Measurements from ENCODE around the gene RAB27B.
"Not testable (repeated sequence)": the region's sequence is repeated elsewhere in the genome, so short reads cannot be mapped to it uniquely, and the experiment has no call there.

The RAB27B gene, protein sequence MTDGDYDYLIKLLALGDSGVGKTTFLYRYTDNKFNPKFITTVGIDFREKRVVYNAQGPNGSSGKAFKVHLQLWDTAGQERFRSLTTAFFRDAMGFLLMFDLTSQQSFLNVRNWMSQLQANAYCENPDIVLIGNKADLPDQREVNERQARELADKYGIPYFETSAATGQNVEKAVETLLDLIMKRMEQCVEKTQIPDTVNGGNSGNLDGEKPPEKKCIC

DNA sequence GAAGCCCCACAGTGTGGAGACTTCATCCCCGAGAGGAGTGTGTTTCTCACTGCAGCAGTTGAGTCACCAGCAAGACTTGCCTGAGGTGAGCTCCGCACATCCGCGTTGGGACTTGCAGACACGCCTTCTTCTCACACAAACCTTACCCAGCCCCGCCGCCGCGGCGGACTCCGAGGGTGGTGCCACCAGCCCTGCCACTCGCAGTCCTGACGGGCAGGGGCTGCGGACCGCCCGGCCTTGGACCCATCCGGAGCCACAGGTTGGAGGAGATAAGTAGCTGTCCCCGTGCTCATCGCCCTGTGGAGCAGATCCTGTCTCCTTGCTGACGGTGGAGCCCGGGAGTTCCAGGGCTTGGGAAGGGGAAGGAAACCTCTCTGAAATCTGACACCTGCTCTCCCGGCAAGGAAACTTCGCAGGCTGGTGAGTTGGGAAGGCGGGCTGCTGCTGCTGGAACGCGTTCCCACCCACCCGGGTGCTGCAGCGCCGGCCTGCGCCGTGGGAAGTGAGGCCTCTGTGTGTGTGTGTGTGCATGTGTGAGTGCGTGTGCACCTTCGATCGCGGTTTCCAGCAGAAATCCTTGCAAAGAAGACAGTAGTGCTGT lies at the start of gene RAB27B:
Gene RAB27B (plus strand): TSS at position 197 of the 601 bp plus-strand sequence. CDS start 49,109 bp downstream, outside the sequence.
- DNase-seq: no peak

DNA sequence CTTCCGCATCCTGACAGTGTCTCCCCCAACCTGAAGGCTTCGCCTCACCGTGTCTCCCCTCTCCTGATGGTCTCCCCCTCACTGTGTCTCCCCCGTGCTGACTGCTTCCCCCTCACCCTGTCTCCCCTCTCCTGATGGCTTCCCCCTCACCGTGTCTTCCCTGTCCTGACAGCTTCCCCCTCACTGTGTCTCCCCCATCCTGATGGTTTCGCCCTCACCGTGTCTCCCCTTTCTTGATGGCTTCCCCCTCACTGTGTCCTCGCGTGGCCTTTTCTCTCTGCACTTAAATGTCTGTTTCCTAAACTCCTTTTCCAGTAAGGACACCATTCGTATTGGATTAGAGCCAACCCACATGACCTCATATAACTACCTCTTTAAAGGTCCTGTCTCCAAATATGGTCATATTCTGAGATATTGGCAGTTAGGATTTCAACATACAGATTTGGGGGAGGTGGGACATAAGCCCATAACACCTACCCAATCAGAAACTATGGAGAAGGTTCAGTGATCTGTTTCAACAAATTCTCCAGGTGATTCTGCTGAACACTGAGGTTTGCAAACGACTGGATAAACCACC lies 47.9 kb upstream of the RAB27B start:
- no peak for DNase-seq

DNA sequence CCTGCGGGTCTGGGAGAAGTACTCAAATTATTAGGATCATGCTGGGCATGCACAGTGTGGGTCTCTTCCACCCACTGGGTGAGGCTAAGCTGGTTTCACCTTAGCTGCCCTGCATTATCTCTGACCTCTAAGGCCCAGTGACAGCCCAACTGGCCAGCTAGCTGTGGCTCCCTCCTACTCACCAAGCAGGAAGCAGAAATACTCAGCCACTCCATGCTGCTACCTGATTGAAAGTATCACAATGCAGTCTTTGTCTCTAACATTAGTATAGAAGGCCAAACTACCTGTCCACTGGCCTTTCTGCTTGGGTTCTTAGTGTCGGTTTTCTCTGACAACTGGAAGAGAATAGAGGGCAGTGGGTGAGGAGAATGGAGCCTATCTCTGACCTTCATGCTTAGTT lies 47.3 kb upstream of the RAB27B start:
- DNase-seq: no peak

DNA sequence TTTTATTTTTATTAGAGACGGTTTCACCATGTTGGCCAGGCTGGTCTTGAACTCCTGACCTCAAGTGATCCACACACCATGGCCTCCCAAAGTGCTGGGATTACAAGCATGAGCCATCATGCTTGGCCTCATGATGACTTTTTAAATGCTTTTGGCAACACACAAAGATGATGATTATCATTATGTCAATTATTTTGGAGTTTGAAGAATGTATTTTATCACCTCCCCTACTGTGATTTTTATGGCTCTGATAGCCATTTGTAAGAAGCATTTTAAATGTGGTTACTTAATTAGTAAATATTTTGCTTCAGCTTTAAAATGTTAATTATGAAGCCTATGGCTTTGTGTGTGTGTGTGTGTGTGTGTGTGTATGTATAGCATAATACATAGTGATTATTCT lies 45.1 kb upstream of the RAB27B start:
- DNase-seq: no peak

DNA sequence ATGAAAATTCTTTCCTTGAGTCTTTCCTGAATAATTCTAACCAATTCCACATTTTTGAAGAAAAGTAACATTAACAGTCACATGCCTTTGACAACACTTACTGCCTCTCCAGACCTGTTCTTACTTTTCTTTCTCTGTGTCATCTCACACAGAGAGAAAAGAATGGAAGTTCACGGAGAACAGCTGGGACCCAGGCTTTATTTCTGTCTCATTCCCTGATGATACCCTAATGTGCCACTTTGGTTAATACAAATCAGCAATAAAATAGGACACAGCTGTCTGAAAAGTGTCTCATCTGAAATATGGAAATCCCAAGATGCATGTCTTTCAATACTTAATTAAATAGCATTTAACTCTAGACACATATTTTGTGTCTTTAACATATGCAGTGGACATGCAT lies 42.1 kb upstream of the RAB27B start:
- DNase-seq: no peak

DNA sequence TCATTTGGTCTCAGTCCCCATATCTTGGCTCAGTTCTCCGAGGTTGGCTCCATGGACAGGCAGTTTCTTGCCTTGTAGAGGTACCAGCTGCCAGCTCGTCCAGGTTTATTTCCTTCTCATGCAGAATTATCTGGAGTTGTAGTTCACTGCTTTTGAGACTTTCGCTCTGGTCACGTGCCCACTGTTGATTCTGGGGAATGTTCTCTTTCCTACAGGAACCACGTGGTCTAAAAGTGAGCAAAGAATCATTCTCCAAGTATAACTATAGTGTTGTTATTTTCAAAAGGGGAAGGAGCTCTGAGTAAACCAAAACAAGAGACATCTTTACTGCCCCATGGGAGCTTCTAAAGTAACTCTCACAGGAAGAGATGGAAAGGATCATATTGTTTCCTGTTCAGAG lies 41.2 kb upstream of the RAB27B start:
- DNase-seq: no peak

DNA sequence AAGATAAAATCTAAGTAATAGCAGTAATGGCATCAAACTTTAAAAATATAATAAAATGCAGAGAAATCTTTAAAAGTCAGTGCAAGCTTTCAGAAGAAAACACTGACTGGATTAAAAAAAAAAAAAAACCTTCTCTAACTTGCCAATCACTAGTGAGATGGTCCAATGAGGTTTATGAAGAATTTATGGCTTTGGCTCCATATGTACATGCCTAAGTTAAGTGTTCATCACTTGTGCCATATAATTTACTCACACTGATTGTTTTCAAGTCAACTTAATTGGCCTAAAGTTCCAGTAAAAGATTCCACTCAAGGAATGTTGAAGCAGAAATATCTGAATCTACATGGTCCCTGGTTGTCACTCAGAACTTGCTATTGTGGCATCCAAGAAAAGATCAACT lies 40.7 kb upstream of the RAB27B start:
- no peak for DNase-seq

DNA sequence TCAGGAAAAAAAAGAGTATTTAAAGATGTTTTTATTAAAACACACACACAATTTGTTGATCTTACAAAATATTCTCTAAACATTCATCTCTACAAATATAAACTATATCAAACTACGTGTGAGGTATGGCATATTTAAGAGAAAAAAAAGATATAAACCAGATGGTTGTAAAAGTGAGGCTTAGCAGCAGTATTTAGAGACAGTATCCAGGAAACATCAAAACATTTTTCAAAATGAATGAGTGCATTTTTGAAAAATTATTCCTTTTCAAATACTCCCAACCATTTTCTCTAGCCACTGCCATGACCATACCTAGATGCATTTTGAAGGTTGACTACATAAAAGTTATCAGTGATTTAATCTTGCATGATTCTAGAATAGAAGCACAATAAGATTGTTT lies 38.2 kb upstream of the RAB27B start:
- no peak for DNase-seq

DNA sequence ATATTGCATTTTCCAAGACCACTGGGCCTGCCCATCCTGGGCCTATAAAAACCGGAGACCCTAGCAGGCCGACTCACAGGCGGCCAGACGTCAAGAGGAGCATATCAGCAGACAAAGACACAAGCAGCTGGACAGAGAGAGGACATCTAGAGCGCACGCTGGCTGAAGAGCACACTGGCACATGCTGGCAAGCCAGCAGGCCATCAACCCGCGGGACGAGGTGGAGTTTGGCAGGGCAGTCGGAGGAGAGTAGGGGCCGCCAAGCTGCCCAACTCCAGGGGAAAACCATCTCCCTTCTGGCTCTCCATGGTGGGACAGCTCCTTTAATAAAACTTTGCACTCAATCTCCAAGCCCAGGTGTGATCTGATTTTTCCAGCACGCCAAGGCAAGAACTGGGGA lies 36.6 kb upstream of the RAB27B start:
- no peak for DNase-seq

DNA sequence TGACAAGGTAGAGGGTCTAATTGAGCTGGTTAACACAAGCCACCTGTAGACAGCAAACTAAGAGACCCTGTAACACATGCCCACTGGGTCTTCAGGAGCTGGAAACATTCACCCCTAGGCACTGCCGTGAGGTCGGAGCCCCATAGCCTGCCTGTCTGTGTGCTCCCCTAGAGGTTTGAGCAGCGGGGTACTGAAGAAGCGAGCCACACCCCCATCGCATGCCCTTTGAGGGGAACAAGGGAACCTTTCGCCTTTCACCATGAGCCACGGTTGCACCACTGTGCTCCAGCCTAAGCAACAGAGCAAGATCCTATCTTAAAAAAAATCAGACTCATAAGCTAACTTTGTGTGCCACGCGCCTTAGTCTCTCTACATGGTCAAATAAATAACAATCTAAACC lies 36.2 kb upstream of the RAB27B start:
- no peak for DNase-seq

DNA sequence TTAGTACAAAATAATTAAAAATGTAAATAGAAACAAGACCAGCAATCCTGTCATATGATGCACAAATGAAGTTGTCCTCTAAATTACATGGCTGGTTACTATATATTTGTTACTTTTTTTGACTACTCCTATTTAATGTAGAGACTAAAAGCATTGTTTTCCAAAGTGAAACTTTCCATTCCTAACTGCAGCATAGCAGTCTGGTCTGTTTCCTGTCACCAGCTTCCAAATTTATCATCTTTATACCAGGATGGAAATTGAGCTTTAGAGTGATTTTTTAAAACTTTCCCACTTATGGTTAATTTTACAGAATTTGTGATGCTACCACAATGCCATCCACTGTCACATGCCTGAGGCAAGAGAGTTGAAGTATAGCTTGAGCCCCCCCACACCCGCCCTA lies 33.5 kb upstream of the RAB27B start:
- DNase-seq: no peak

DNA sequence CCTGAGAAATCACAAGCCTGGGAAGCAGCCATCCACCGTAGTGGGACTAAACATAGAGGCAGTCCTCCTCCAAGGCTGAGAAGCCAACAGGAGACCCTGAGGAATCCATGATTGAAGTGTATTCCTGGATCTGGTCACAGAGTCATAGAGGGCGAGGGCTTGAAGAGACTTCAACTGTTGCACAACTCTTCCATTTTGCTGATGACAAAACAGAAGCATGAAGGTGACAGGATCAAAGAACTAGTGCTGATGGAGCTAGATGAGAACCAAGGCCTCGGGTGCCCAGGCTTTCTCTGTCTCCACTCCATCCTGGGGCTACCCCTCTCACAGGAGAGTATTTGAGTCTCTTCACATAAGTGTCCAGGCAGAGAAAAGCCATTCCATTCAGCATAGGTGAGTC lies 30.1 kb upstream of the RAB27B start:
- DNase-seq: no peak

DNA sequence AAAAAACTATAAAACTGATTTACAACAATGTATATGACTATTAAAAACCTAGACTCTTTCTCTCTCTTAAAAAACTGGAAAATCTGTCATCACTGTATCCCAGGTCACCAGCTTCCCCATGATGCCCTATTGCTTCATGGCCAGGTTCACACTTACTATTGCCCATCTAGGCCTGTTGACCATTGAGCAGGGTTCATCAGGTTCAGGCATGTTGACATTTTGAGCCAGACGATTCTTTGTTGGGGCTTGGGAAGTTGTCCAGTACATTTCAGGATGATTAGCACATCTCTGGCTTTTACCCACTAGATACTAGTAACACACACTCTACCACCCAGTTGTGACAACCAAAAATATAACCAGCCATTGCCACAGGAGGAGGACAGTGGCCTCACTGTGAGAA lies 26.9 kb upstream of the RAB27B start:
- DNase-seq: no peak

DNA sequence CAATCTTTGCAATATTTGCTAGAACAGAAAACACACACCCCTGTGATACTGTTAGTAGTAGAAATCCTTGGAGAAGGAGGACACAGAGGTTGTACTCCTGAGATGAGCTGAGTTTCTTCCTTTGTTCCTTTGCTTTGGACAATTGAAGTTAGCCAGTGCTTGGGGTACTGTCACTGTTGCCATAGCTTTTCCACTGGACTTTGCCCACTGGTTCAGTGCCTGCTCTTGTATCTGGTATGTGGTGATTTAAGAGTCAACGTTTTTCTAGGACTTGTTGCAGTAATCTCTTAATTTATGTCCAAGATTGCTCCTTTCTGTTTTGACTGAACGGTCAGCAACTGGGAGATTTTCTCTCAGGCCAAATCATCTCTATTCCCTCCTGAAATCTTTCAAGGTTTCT lies 26.1 kb upstream of the RAB27B start:
- DNase-seq: no peak

DNA sequence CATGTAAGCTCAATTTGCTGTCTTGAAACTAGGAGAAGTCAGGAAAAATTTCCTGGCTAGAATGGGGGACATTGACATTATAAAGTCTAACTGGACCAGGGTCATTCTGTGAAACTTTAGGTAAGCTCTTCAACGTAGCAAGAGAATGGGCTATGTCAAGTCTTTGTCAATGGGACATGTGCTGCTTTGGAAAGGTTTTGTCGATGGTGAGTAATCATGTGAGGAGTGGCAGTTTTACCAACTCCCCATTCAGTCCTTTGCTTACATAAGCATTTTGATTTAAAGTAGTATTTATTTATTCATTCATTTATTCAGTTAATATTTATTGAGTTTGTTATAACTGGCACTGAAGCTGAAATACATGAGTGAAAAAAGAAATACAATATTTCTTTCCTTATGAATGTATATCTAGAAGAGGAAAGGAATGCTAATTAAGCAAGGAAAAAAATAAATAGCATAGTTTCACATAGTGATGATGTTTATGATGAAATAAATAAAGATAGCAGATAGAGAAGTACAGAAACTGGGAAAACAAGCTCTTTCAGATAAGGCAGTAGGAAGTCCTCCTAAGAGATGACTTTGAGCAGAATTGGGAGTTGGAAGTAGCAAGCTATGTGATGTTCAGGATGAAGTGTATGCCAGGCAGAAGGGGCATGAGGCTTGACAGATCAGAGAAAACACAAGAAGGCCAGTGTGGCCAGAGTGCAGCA lies 25.4 kb upstream of the RAB27B start:
- DNase-seq: no peak

DNA sequence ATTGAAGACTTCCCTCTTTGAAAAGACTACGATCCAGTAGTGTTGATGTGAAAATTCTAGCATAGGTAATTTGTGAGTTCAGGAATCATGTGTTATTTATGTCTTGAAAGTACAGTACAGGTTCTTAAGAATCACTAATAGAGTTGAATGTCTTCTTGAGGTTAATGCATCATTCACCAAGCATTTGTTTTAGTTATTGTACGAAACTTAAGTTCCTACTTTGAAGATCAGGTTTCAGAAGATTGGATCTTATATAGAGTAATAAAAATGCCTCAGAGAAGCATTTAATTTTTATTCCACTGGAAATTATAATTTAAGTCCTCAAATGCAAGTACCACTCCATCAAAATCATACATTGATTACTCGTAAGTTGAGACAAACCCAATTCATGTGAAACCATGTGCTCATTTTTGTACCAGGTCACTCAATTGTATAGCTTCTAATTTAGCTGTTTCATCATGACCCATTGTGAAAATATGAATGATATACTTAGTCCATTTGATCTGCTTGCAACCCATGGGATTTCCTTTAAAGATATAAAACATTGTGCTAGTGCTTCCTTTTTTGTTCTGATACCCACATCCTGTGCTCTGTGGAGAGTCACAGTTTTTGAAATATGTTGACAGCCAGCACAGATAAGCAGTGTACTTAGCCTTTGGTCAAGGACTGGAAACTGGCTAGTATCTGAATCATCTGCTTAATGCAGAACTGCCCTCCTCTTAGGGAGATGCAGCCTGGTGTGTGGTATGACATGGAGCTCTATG lies 22.5 kb upstream of the RAB27B start:
- DNase-seq: no peak

DNA sequence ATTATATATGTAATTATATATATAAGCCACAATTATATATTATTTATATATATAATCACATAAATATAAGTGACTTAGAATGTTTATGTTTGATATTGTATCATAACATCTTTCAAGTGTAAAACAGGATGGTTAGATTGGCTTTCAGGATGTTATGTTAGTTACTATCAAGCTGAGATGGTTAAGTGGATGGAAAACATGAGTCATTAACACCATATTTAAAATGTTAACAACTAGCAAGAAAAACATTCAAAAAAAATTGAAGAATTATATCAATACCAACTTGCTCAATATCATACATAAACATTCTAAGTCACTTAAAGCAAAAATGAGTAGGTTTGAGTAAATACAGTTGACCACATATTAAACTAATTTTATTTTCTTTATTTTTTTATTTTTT lies 21.8 kb upstream of the RAB27B start:
- no peak for DNase-seq

DNA sequence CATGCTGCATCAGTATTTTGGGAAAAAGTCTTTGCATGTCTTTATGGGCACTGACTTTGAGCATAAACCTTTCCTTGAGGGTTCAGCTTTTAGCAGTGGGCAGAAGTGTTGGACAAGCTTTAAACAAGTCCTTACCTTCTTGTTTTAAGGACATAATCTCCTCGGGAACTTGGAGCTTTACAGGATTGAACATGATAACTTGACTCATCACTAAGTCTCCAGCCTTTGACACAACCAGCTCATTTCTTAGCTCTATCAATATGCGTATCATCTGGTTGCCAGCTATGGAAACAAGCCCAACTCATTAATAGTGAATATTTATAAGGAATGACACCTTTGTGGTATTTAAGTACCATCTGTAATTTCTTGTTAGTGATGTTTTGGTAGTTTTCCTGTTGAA lies 21.0 kb upstream of the RAB27B start:
- no peak for DNase-seq

DNA sequence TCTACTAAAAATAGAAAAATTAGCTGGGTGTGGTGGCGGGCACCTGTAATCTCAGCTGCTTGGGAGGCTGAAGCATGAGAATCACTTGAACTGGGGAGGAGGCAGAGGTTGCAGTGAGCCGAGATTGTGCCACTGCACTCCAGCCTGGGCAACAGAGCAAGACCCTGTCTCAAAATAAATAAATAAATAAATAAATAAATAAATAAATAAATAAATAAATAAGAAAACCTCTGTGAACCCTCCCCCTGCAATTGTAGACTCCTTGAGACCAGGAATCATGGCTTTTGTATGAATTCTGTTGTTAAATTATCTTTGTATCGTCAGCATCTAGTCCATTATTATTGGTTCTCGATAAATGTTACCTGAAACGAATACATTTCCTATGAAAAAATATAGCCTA lies 17.6 kb upstream of the RAB27B start:
- DNase-seq: not testable (repeated sequence)

DNA sequence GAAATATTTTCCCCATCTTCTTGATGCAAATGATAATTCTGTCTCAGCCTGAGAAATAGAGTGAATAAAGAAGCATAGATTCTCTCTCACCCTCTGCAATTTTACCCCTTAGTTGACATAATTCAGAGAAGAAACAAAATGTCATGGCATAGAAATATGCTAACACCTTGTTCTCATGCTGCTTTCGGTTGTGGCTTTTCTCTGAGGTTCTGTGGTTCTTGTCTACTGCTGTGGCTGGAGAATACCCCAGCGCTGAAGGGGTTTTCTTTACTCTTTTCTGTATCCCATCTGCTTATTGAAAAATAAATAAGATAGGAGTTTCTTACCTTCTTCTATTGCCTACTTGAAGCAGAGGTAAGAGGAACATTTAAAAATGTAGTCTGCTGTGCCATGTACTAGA lies 15.4 kb upstream of the RAB27B start:
- DNase-seq: no peak

DNA sequence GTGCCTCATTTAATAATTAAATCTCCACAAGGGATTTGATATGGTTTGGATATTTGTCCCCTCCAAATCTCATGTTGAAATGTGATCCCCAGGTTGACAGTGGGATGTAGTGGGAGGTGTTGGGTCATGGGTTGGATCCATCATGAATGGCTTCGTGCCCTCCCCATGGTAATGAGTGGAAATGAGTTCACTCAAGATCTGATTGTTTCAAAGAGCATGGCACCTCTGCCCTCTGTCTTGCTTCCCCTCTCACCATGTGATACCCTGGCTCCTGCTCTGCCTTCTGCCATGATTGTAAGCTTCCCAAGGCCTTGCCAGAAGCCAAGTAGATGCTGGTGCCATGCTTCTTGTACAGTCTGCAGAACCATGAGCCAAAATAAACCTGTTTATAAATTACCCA lies 15.0 kb upstream of the RAB27B start:
- DNase-seq: no peak

DNA sequence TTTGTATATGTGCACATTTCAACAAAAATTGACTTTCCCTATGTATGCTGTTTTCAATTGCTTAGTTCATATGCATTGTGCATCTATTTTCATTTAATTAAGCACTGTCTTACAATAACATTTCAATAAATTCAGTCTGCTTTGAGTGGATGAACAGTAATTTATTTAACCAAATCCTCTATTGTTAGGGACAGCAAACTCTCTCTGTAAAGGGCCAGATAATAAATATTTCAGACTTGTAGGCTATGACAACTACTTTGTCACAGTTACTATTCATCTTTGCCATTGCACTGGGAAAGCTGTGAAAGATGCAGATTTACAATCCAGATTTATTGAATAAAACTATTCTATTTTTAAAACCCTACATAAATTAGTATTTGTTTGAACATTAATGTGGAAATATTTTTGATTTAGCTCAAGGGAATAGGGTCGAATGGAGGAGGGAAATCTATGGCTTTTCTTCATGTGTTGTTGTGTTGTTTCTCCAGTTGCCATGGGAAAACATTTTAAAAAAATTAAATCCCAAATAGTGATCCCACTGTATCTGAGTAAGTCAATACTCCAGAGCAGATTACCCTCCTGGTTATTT lies 14.2 kb upstream of the RAB27B start:
- DNase-seq: no peak

DNA sequence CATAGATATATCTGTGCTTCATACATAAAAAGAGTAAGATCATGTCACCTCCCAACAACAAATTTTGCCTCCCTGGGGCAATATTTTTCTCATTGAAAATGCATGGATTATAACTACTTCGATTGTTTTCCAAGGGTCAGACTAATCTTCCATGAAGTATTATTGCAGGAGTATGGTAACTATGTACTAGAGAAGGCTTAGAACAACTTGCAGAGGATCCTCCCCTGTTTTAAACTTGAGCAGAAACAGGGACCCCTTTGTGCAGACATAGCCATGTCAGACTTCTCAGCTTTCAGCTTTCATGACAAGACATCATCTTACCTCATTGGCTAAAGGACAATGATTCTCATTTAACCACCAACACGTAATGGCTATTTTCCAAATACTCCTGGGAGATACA lies 13.2 kb upstream of the RAB27B start:
- no peak for DNase-seq

Measured in cortex of kidney (tissue), 1 donor.